Upper lobe of left lung (tissue), 6 donors: ENCODE measurements around the gene RERE. TPM values are rescaled to one million over a fixed set of nuclear protein-coding genes. Genes with fewer than 3 reads are reported as not detected.
A peak's percentile ranks its signal among the peaks of the same experiment; 100 is the strongest.

Source experiments
- ATAC-seq, 2 donors: fragments of 200-7000 bp; cut with Tn5 transposase; one replicate each; pipeline ENCODE4 v1.9.1; 2022; ENCODE audit warnings: mild to moderate bottlenecking in 2 of 2, moderate library complexity in 2 of 2; ENCODE audit not compliant: low FRiP score in 2 of 2
- DNase-seq, 2 donors: peaks; one replicate each; pipeline ENCODE4 v3.0.0-alpha.2; 2019 to 2020
- H3K27ac ChIP-seq, 4 donors: fragments of 200-600 bp; sonication (generic); one replicate each; pipeline ENCODE4 v1.5.1; 2016 to 2019
- H3K27me3 ChIP-seq, 4 donors: fragments of 200-600 bp; sonication (generic); one replicate each; pipeline ENCODE4 v1.5.1; 2017 to 2019
- H3K36me3 ChIP-seq, 4 donors: fragments of 200-600 bp; sonication (generic); one replicate each; pipeline ENCODE4 v1.5.1; 2016 to 2019
- H3K4me1 ChIP-seq, 4 donors: fragments of 200-600 bp; sonication (generic); one replicate each; pipeline ENCODE4 v1.5.1; 2018 to 2019
- H3K4me3 ChIP-seq, 4 donors: fragments of 200-600 bp; sonication (generic); one replicate each; pipeline ENCODE4 v1.5.1; 2017 to 2019; ENCODE audit warnings: mild to moderate bottlenecking in 2 of 4, moderate library complexity in 1 of 4
- H3K9me3 ChIP-seq, 4 donors: fragments of 200-600 bp; sonication (generic); one replicate each; pipeline ENCODE4 v1.5.1; 2018 to 2019
- EP300 ChIP-seq, 4 donors: sonication (generic); formaldehyde crosslinking; IDR thresholded peaks; one replicate each; pipeline ENCODE4 v1.5.1; 2017; ENCODE audit warnings: antibody characterized with exemption in 4 of 4, control low read depth in 2 of 4
- POLR2A ChIP-seq, 4 donors: fragments of 450-650 bp; IDR thresholded peaks; one replicate each; pipeline ENCODE4 v1.5.1; 2016 to 2017; ENCODE audit warnings: antibody characterized with exemption in 4 of 4, mild to moderate bottlenecking in 2 of 4
- POLR2AphosphoS5 ChIP-seq, 2 donors: sonication (generic); formaldehyde crosslinking; IDR thresholded peaks; one replicate each; pipeline ENCODE4 v1.5.1; 2017; ENCODE audit warnings: antibody characterized with exemption in 2 of 2
- WGBS, 2 donors: methylation state at CpG; one replicate each; pipeline ENCODE4 v1.1.5; 2017 to 2018; 5-methylcytosine and 5-hydroxymethylcytosine counted together
- total RNA-seq, 6 donors: library from RNA; depleted of rRNA in 4 of 6; stranded (reverse); fragments of >200 nt in 4 of 6; gene quantifications; one replicate each; pipeline versions ENCODE4 v1.1.0 to v1.2.1, GENCODE V29; 2016 to 2021
- TF ChIP-seq, protein P1 (sequence below), 6 experiments: fragments of 450-650 bp in 4 of 6; fragments of 200-600 bp in 2 of 6; sonication (generic) in 2 of 6; IDR thresholded peaks; one replicate each; pipeline ENCODE4 v1.5.1; 2016 to 2019; ENCODE audit warnings: antibody characterized with exemption in 6 of 6
- donor health status: DM: no; HTN: no; CAD: no; lungs with moderate emphysema.
- donor health status: DM: no; HTN: yes; CAD: no; lungs with severe emphysema.

The RERE gene
- total RNA-seq, 6 donors from 2014 or later: 75.5 to 222 (median 104) TPM

GRCh38 chr1:8338526-8339202, 478.8 kb downstream of the RERE start:
- Histone ChIP-seq H3K27me3 (no peaks in the 10 kb centered on the region), H3K9me3 (no peaks in the 10 kb centered on the region), H3K36me3 (no peaks in the 10 kb centered on the region), H3K4me3 (no peak overlapping the region), H3K27ac (no peak overlapping the region), H3K4me1 (peaks cover 8 to 11% (median 9%) of the 10 kb centered on the region in 4 donors)
- ATAC-seq (no peak), DNase-seq (no peak)
- WGBS, 2 donors: 94 to 95% methylated on average over 26 of the region's 26 CpGs
- TF ChIP-seq POLR2AphosphoS5 (IDR thresholded peaks at IDR 0.05) (no peak), EP300 (IDR thresholded peaks at IDR 0.05) (no peak), POLR2A (IDR thresholded peaks at IDR 0.05) (no peak)
- TF ChIP-seq, protein P1, sequence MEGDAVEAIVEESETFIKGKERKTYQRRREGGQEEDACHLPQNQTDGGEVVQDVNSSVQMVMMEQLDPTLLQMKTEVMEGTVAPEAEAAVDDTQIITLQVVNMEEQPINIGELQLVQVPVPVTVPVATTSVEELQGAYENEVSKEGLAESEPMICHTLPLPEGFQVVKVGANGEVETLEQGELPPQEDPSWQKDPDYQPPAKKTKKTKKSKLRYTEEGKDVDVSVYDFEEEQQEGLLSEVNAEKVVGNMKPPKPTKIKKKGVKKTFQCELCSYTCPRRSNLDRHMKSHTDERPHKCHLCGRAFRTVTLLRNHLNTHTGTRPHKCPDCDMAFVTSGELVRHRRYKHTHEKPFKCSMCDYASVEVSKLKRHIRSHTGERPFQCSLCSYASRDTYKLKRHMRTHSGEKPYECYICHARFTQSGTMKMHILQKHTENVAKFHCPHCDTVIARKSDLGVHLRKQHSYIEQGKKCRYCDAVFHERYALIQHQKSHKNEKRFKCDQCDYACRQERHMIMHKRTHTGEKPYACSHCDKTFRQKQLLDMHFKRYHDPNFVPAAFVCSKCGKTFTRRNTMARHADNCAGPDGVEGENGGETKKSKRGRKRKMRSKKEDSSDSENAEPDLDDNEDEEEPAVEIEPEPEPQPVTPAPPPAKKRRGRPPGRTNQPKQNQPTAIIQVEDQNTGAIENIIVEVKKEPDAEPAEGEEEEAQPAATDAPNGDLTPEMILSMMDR (IDR thresholded peaks at IDR 0.05): no peak

- Histone ChIP-seq H3K9me3 (no peaks in the 10 kb centered on the region), H3K36me3 (no peaks in the 10 kb centered on the region), H3K27me3 (no peaks in the 10 kb centered on the region), H3K4me1 (peaks cover 1 to 6% (median 2%) of the 10 kb centered on the region in 4 donors), H3K4me3 (no peak overlapping the region), H3K27ac (no peak overlapping the region)
- DNase-seq: peak in 1 of 2 donors; percentile 64
- ATAC-seq: no peak
- TF ChIP-seq EP300 (IDR thresholded peaks at IDR 0.05) (no peak), POLR2A (IDR thresholded peaks at IDR 0.05) (no peak), POLR2AphosphoS5 (IDR thresholded peaks at IDR 0.05) (no peak)
- TF ChIP-seq, protein P1 (IDR thresholded peaks at IDR 0.05): no peak
- 94% methylated on average over 12 to 25 of the region's 25 CpGs for WGBS, 2 donors
Observed at GRCh38 chr1:8337776-8338525, 479.5 kb downstream of the RERE start.

DNA sequence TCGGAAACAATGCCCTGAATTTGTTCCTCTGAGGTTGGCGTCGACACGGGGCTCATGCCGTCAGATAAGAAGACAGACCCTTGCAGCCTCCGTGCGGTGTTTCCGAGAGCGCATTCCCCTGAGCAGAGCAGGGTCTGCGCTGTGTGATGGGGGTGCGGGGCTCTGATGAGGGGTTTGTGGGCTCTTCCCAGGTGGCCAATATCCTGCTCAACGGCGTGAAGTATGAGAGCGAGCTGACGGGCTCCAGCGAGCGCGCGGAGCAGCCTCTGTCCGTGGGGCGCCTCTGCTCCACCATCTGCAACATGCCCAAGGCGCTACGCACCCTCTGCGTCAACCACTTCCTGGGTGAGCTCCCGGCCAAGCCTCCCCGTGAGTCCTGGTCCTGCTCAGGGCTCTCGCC, 482.2 kb downstream of the RERE start:
- no peaks in the 10 kb centered on the region for H3K9me3 ChIP-seq
- H3K4me3 ChIP-seq: no peak overlapping the region
- WGBS, 2 donors: 93 to 95% methylated on average over 12 to 27 of the region's 27 CpGs
- no peak for TF ChIP-seq POLR2AphosphoS5 (IDR thresholded peaks at IDR 0.05)
- no peak for TF ChIP-seq POLR2A (IDR thresholded peaks at IDR 0.05)
- TF ChIP-seq, protein P1 (IDR thresholded peaks at IDR 0.05): no peak
- TF ChIP-seq EP300 (IDR thresholded peaks at IDR 0.05): no peak
- no peaks in the 10 kb centered on the region for H3K36me3 ChIP-seq
- H3K27ac ChIP-seq: no peak overlapping the region
- H3K4me1 ChIP-seq: no peaks in the 10 kb centered on the region
- H3K27me3 ChIP-seq: no peaks in the 10 kb centered on the region
- DNase-seq: peak in 1 of 2 donors; percentile 73
- no peak for ATAC-seq

GRCh38 chr1:8334106-8334851, 483.2 kb downstream of the RERE start:
- WGBS, 2 donors: 93 to 94% methylated on average over 24 of the region's 24 CpGs
- DNase-seq: no peak
- ATAC-seq: no peak

More at GRCh38 chr1:8334106-8334851, 483.2 kb downstream of the RERE start:
- TF ChIP-seq, protein P1 (IDR thresholded peaks at IDR 0.05): no peak
- no peak for TF ChIP-seq POLR2AphosphoS5 (IDR thresholded peaks at IDR 0.05)
- no peak for TF ChIP-seq EP300 (IDR thresholded peaks at IDR 0.05)
- no peak for TF ChIP-seq POLR2A (IDR thresholded peaks at IDR 0.05)
- no peaks in the 10 kb centered on the region for H3K27me3 ChIP-seq
- H3K4me1 ChIP-seq: no peaks in the 10 kb centered on the region
- no peaks in the 10 kb centered on the region for H3K9me3 ChIP-seq
- H3K4me3 ChIP-seq: no peak overlapping the region
- H3K36me3 ChIP-seq: no peaks in the 10 kb centered on the region
- no peak overlapping the region for H3K27ac ChIP-seq
